Measurements from ENCODE around the gene GRM8. TPM values are rescaled to one million over a fixed set of nuclear protein-coding genes. Genes with fewer than 3 reads are reported as not detected.

Gene GRM8
- total RNA-seq, 1 experiment from 2014 or later: 1.8 TPM

DNA sequence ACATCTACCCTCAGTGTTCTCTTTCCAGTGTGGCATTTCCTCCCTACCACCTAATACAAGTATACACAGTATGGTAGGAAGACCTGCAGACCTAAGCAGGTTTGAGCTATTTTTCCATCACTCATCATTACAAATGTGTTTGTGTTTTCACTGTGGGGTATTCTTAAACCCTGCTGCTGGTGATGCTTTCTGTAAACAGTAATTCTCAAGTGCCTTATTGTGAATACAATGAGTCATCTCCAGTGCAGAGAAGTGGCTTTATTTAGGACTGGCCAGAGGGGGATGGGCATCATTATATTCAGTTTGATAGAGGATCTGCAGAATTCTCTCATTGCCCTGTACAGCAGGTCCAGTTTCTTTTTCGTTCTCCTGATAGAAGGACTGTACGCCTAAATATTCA lies 63.7 kb downstream of the GRM8 start:
- DNase-seq: no peak
- Histone ChIP-seq H4K8ac (replicated peaks; ENCODE audit: insufficient read length, low read depth, low read length) (no peak overlapping the region), H3K23ac (ENCODE audit: insufficient read length, low read depth, low read length) (no peak overlapping the region), H2BK12ac (ENCODE audit: insufficient read length, low read depth, low read length) (no peak overlapping the region), H3K9ac (ENCODE audit: extremely low read depth, insufficient read length, low read length) (no peak overlapping the region), H3K4me1 (ENCODE audit: insufficient read depth, low read length) (no peaks in the 10 kb centered on the region), H2AK5ac (ENCODE audit: insufficient read length, low read length) (no peak overlapping the region), H3K18ac (ENCODE audit: insufficient read length, low read depth, low read length) (no peak overlapping the region), H3K4me2 (ENCODE audit: insufficient read depth, insufficient read length, low read length) (no peak overlapping the region), H3K79me2 (ENCODE audit: insufficient read depth, low read length) (no peaks in the 10 kb centered on the region), H4K91ac (ENCODE audit: insufficient read length, low read depth, low read length) (no peak overlapping the region), H3K23me2 (ENCODE audit: insufficient read length, low read depth, low read length, poor library complexity, severe bottlenecking) (no peaks in the 10 kb centered on the region), H3K4ac (ENCODE audit: low read depth, low read length) (no peak overlapping the region), H3T11ph (ENCODE audit: low read length) (no peak overlapping the region), H3K79me1 (ENCODE audit: insufficient read depth, low read depth, low read length, poor library complexity, severe bottlenecking) (no peaks in the 10 kb centered on the region), H2BK5ac (ENCODE audit: insufficient read length, low read length) (no peak overlapping the region), H3K27me3 (ENCODE audit: insufficient read depth, low read length) (no peaks in the 10 kb centered on the region), H2BK120ac (ENCODE audit: low read depth, low read length, poor library complexity, severe bottlenecking) (no peak overlapping the region), H3K9me3 (ENCODE audit: control insufficient read depth, low read depth, low read length) (no peaks in the 10 kb centered on the region), H2AFZ (ENCODE audit: low read length) (no peak overlapping the region), H3K56ac (ENCODE audit: insufficient read length, low read depth, low read length) (no peak overlapping the region), H2BK15ac (ENCODE audit: low read depth, low read length) (no peak overlapping the region), H3K27ac (ENCODE audit: insufficient read length, low read depth, low read length) (no peak overlapping the region), H4K5ac (ENCODE audit: insufficient read length, low read depth, low read length) (no peak overlapping the region), H3K14ac (ENCODE audit: insufficient read depth, low read length) (no peak overlapping the region), H4K20me1 (ENCODE audit: control insufficient read depth, insufficient read depth, insufficient read length) (no peaks in the 10 kb centered on the region), H2BK20ac (ENCODE audit: low read depth, low read length, poor library complexity, severe bottlenecking) (no peak overlapping the region)
- H3K4me1 Mint-ChIP-seq: peaks cover 16 to 19% of the 10 kb centered on the region in 2 experiments
- H3K9me3 Mint-ChIP-seq: no peaks in the 10 kb centered on the region
- no peaks in the 10 kb centered on the region for H3K27me3 Mint-ChIP-seq (ENCODE audit: low read depth)
- H3K4me3 Mint-ChIP-seq: no peak overlapping the region
- H3K27ac Mint-ChIP-seq: no peak overlapping the region
- no peaks in the 10 kb centered on the region for H3K36me3 Mint-ChIP-seq (ENCODE audit: insufficient read depth in 1 of 3, low read depth in 3 of 3)
- no CpG with 5 or more reads among the region's 2 CpGs for WGBS (ENCODE audit: extremely low coverage, insufficient read length, low lambda C conversion rate)
- TF ChIP-seq, protein P1, sequence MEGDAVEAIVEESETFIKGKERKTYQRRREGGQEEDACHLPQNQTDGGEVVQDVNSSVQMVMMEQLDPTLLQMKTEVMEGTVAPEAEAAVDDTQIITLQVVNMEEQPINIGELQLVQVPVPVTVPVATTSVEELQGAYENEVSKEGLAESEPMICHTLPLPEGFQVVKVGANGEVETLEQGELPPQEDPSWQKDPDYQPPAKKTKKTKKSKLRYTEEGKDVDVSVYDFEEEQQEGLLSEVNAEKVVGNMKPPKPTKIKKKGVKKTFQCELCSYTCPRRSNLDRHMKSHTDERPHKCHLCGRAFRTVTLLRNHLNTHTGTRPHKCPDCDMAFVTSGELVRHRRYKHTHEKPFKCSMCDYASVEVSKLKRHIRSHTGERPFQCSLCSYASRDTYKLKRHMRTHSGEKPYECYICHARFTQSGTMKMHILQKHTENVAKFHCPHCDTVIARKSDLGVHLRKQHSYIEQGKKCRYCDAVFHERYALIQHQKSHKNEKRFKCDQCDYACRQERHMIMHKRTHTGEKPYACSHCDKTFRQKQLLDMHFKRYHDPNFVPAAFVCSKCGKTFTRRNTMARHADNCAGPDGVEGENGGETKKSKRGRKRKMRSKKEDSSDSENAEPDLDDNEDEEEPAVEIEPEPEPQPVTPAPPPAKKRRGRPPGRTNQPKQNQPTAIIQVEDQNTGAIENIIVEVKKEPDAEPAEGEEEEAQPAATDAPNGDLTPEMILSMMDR (conservative IDR thresholded peaks at IDR 0.05): no peak

All from H9 (cell line).